Measurements from ENCODE around the gene IFI44L.

DNA sequence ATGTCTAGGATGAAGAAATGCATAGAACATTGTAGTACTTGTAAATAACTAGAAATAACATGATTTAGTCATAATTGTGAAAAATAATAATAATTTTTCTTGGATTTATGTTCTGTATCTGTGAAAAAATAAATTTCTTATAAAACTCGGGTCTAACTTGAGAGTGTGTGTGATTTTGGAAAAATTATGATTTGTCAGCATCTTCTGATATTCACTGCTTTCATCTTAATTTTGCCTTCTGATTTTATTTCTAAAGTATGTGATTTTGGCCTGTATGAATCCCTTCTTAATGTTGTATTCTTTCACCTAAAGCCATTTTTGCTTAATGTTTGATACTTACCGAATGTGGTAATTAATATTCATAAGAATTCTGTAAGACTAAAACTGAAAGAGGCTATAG is 43.7 kb downstream of the IFI44L start:
- TF ChIP-seq, protein P1, sequence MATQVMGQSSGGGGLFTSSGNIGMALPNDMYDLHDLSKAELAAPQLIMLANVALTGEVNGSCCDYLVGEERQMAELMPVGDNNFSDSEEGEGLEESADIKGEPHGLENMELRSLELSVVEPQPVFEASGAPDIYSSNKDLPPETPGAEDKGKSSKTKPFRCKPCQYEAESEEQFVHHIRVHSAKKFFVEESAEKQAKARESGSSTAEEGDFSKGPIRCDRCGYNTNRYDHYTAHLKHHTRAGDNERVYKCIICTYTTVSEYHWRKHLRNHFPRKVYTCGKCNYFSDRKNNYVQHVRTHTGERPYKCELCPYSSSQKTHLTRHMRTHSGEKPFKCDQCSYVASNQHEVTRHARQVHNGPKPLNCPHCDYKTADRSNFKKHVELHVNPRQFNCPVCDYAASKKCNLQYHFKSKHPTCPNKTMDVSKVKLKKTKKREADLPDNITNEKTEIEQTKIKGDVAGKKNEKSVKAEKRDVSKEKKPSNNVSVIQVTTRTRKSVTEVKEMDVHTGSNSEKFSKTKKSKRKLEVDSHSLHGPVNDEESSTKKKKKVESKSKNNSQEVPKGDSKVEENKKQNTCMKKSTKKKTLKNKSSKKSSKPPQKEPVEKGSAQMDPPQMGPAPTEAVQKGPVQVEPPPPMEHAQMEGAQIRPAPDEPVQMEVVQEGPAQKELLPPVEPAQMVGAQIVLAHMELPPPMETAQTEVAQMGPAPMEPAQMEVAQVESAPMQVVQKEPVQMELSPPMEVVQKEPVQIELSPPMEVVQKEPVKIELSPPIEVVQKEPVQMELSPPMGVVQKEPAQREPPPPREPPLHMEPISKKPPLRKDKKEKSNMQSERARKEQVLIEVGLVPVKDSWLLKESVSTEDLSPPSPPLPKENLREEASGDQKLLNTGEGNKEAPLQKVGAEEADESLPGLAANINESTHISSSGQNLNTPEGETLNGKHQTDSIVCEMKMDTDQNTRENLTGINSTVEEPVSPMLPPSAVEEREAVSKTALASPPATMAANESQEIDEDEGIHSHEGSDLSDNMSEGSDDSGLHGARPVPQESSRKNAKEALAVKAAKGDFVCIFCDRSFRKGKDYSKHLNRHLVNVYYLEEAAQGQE (IDR thresholded peaks at IDR 0.05): no peak
- TF ChIP-seq SP1 (IDR thresholded peaks at IDR 0.05) (no peak), YY1 (IDR thresholded peaks at IDR 0.05) (no peak), TAF1 (conservative IDR thresholded peaks at IDR 0.05) (no peak), JUND (IDR thresholded peaks at IDR 0.05) (no peak), GABPA (IDR thresholded peaks at IDR 0.05 in 1 of 2, conservative IDR thresholded peaks at IDR 0.05 in 1 of 2) (no peak), FOXA1 (IDR thresholded peaks at IDR 0.05) (no peak), HNF4A (conservative IDR thresholded peaks at IDR 0.05) (no peak)
- TF ChIP-seq, protein P2, sequence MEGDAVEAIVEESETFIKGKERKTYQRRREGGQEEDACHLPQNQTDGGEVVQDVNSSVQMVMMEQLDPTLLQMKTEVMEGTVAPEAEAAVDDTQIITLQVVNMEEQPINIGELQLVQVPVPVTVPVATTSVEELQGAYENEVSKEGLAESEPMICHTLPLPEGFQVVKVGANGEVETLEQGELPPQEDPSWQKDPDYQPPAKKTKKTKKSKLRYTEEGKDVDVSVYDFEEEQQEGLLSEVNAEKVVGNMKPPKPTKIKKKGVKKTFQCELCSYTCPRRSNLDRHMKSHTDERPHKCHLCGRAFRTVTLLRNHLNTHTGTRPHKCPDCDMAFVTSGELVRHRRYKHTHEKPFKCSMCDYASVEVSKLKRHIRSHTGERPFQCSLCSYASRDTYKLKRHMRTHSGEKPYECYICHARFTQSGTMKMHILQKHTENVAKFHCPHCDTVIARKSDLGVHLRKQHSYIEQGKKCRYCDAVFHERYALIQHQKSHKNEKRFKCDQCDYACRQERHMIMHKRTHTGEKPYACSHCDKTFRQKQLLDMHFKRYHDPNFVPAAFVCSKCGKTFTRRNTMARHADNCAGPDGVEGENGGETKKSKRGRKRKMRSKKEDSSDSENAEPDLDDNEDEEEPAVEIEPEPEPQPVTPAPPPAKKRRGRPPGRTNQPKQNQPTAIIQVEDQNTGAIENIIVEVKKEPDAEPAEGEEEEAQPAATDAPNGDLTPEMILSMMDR (IDR thresholded peaks at IDR 0.05; ENCODE audit: low read depth, low read length, missing input control): no peak
- TF ChIP-seq, protein P3, sequence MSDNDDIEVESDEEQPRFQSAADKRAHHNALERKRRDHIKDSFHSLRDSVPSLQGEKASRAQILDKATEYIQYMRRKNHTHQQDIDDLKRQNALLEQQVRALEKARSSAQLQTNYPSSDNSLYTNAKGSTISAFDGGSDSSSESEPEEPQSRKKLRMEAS (IDR thresholded peaks at IDR 0.05): no peak
